OCI-LY1 (cell line): ENCODE measurements around the gene ORM2.
A peak's percentile ranks its signal among the peaks of the same experiment; 100 is the strongest.

Experiments
- H2AFZ ChIP-seq: fragments of 200-600 bp; sonication (generic), shearing (Covaris generic); 2 replicates; pipeline ENCODE4 v1.6.0; 2014; ENCODE audit warnings: antibody characterized with exemption, mild to moderate bottlenecking, low read length
- H3F3A ChIP-seq: fragments of 200-600 bp; sonication (generic), shearing (Covaris generic); 2 replicates; pipeline ENCODE4 v1.6.0; 2014; ENCODE audit warnings: mild to moderate bottlenecking, antibody characterized with exemption, low read length, moderate library complexity; ENCODE audit not compliant: insufficient read depth
- H3K27ac ChIP-seq: fragments of 200-600 bp; sonication (generic); 2 replicates; pipeline ENCODE4 v1.5.1; 2014; ENCODE audit warnings: low read length, mixed run types, mild to moderate bottlenecking, low read depth; ENCODE audit not compliant: poor library complexity, severe bottlenecking
- H3K27me3 ChIP-seq: fragments of 200-600 bp; sonication (generic); 2 replicates; pipeline ENCODE4 v1.6.0; 2014; ENCODE audit warnings: antibody characterized with exemption, mild to moderate bottlenecking, low read length, moderate library complexity; ENCODE audit not compliant: insufficient read depth
- H3K36me3 ChIP-seq: fragments of 200-600 bp; sonication (generic); 2 replicates; pipeline ENCODE4 v1.6.1; 2014; ENCODE audit warnings: mild to moderate bottlenecking, antibody characterized with exemption, low read length, moderate library complexity, mixed read lengths; ENCODE audit not compliant: insufficient read depth
- H3K4me1 ChIP-seq: fragments of 200-600 bp; sonication (generic); 2 replicates; pipeline ENCODE4 v1.5.1; 2014; ENCODE audit warnings: mild to moderate bottlenecking, low read length, moderate library complexity; ENCODE audit not compliant: insufficient read depth, severe bottlenecking
- H3K4me2 ChIP-seq: fragments of 200-600 bp; sonication (generic), shearing (Covaris generic); 2 replicates; pipeline ENCODE4 v1.6.1; 2014; ENCODE audit warnings: low read length
- H3K4me3 ChIP-seq: fragments of 200-600 bp; sonication (generic); 2 replicates; pipeline ENCODE4 v1.5.1; 2014; ENCODE audit warnings: low read length, low read depth, mild to moderate bottlenecking, mixed read lengths; ENCODE audit not compliant: poor library complexity, severe bottlenecking
- H3K79me2 ChIP-seq: fragments of 200-600 bp; shearing (Covaris generic); 2 replicates; pipeline ENCODE4 v1.6.1; 2016; ENCODE audit warnings: mixed run types, low read length, mixed read lengths; ENCODE audit not compliant: insufficient read depth
- H3K9ac ChIP-seq: fragments of 200-600 bp; sonication (generic), shearing (Covaris generic); 2 replicates; pipeline ENCODE4 v1.6.1; 2014; ENCODE audit warnings: mild to moderate bottlenecking, low read length, mixed read lengths
- H3K9me2 ChIP-seq: fragments of 200-600 bp; sonication (generic), shearing (Covaris generic); 2 replicates; pipeline ENCODE4 v1.6.1; 2014; ENCODE audit warnings: low read depth, mild to moderate bottlenecking, low read length, mixed read lengths
- H3K9me3 ChIP-seq: fragments of 200-600 bp; shearing (Covaris generic); 2 replicates; pipeline ENCODE4 v1.6.1; 2014; ENCODE audit warnings: low read length, mixed read lengths
- H4K20me1 ChIP-seq: fragments of 200-600 bp; sonication (generic), shearing (Covaris generic); 2 replicates; pipeline ENCODE4 v1.6.0; 2016; ENCODE audit warnings: mild to moderate bottlenecking, low read length; ENCODE audit not compliant: insufficient read depth
- EZH2 ChIP-seq: fragments of 200-600 bp; sonication (generic), shearing (Covaris generic); IDR thresholded peaks from 2 replicates; pipeline ENCODE4 v1.8.0; 2017; ENCODE audit warnings: borderline replicate concordance, mixed run types, mild to moderate bottlenecking, antibody characterized with exemption, low read length, moderate library complexity, mixed read lengths
- TF ChIP-seq, protein P1 (sequence below): fragments of 200-600 bp; sonication (generic), shearing (Covaris generic); IDR thresholded peaks from 2 replicates; pipeline ENCODE4 v1.5.1; 2017; ENCODE audit warnings: mild to moderate bottlenecking, antibody characterized with exemption, low read length, moderate library complexity, mixed read lengths

Gene ORM2

DNA sequence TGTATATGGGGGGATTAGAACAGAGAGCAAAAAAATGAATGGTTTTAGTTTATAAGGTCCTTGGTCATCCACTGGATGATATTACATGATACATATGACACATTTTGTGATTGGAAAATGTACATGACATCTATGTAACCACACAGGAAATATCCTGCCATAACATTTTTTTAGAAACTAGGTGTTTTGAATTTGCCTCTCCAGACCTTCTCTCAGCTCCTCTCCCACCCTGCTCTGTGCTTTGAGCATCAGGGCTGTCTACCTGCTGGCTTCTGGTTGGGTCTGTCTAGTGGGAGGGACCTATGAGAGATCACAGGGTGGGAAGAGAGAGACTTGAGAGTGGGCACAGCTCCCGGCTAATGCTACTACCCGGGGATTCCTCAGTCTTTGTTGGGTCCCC, 33.8 kb downstream of the ORM2 start:
- Histone ChIP-seq H3K4me2 (no peak overlapping the region), H3K4me3 (no peak overlapping the region), H3K9me3 (no peaks in the 10 kb centered on the region), H3K4me1 (peaks cover 40% of the 10 kb centered on the region), H3K79me2 (no peaks in the 10 kb centered on the region), H3K9me2 (no peaks in the 10 kb centered on the region), H3F3A (peaks cover 4% of the 10 kb centered on the region; the same call in 1 of the 2 replicates), H4K20me1 (no peaks in the 10 kb centered on the region), H2AFZ (no peak overlapping the region), H3K9ac (no peak overlapping the region), H3K27me3 (no peaks in the 10 kb centered on the region), H3K27ac (peak overlapping the region; percentile 59), H3K36me3 (peaks cover 87% of the 10 kb centered on the region)
- TF ChIP-seq, protein P1, sequence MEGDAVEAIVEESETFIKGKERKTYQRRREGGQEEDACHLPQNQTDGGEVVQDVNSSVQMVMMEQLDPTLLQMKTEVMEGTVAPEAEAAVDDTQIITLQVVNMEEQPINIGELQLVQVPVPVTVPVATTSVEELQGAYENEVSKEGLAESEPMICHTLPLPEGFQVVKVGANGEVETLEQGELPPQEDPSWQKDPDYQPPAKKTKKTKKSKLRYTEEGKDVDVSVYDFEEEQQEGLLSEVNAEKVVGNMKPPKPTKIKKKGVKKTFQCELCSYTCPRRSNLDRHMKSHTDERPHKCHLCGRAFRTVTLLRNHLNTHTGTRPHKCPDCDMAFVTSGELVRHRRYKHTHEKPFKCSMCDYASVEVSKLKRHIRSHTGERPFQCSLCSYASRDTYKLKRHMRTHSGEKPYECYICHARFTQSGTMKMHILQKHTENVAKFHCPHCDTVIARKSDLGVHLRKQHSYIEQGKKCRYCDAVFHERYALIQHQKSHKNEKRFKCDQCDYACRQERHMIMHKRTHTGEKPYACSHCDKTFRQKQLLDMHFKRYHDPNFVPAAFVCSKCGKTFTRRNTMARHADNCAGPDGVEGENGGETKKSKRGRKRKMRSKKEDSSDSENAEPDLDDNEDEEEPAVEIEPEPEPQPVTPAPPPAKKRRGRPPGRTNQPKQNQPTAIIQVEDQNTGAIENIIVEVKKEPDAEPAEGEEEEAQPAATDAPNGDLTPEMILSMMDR, result no peak
- no peak for TF ChIP-seq EZH2

- Histone ChIP-seq H3F3A (peaks cover 4% of the 10 kb centered on the region; the same call in 1 of the 2 replicates), H4K20me1 (no peaks in the 10 kb centered on the region), H3K4me1 (peaks cover 47% of the 10 kb centered on the region), H3K27ac (peak overlapping the region; percentile 59), H3K9me3 (no peaks in the 10 kb centered on the region), H3K79me2 (no peaks in the 10 kb centered on the region), H2AFZ (no peak overlapping the region), H3K4me3 (no peak overlapping the region), H3K9ac (no peak overlapping the region), H3K4me2 (no peak overlapping the region), H3K27me3 (no peaks in the 10 kb centered on the region), H3K36me3 (peaks cover 83% of the 10 kb centered on the region), H3K9me2 (no peaks in the 10 kb centered on the region)
- TF ChIP-seq, protein P1, result no peak
- TF ChIP-seq EZH2, result no peak
Observed at GRCh38 chr9:114364134-114365041, 34.7 kb downstream of the ORM2 start.

- no peaks in the 10 kb centered on the region for H3K9me3 ChIP-seq
- no peaks in the 10 kb centered on the region for H3K9me2 ChIP-seq
- no peak overlapping the region for H2AFZ ChIP-seq
- peaks cover 55% of the 10 kb centered on the region for H3K4me1 ChIP-seq
- H3K4me2 ChIP-seq, result no peak overlapping the region
- H3K4me3 ChIP-seq, result no peak overlapping the region
- no peak overlapping the region for H3K9ac ChIP-seq
- no peaks in the 10 kb centered on the region for H3K27me3 ChIP-seq
- H3K79me2 ChIP-seq, result no peaks in the 10 kb centered on the region
- peaks cover 83% of the 10 kb centered on the region for H3K36me3 ChIP-seq
- H3F3A ChIP-seq, result peaks cover 4% of the 10 kb centered on the region; the same call in 1 of the 2 replicates
- no peak for TF ChIP-seq EZH2
- TF ChIP-seq, protein P1, result no peak
- peak overlapping the region; percentile 59 for H3K27ac ChIP-seq
- H4K20me1 ChIP-seq, result no peaks in the 10 kb centered on the region
Observed at GRCh38 chr9:114365194-114365593, 35.5 kb downstream of the ORM2 start.
